ENCODE measurements around the gene FBXO28. TPM values are rescaled to one million over a fixed set of nuclear protein-coding genes. Genes with fewer than 3 reads are reported as not detected.

FBXO28 gene
- polyA plus RNA-seq, 1 donor (not counting 4 experiments of a cell fraction or from before 2014, with no cell fraction given): 36.5 TPM

GRCh38 chr1:224141693-224142092 lies 27.8 kb downstream of the FBXO28 start:
- Histone ChIP-seq H3K4me3 (ENCODE audit: control insufficient read depth in 2 of 3, extremely low read depth in 1 of 3, insufficient read depth in 2 of 3, low read depth in 1 of 3, low read length in 3 of 3) (no peak overlapping the region), H3K9me1 (ENCODE audit: control insufficient read depth, extremely low read depth, insufficient read depth, low read length) (no peaks in the 10 kb centered on the region), H3K27me3 (ENCODE audit: control insufficient read depth, extremely low read depth, insufficient read depth, low read length) (no peaks in the 10 kb centered on the region), H3K4me1 (ENCODE audit: control insufficient read depth, extremely low read depth, insufficient read depth, low read length) (no peaks in the 10 kb centered on the region), H3K4me2 (ENCODE audit: control insufficient read depth, extremely low read depth, insufficient read depth, low read depth, low read length) (no peak overlapping the region), H3K36me3 (ENCODE audit: control insufficient read depth in 2 of 2, extremely low read depth in 1 of 2, insufficient read depth in 2 of 2, low read length in 2 of 2) (peaks cover 5 to 6% of the 10 kb centered on the region in 2 experiments), H3K27ac (ENCODE audit: control insufficient read depth, insufficient read depth, low read length) (no peak overlapping the region), H4K20me1 (ENCODE audit: control insufficient read depth, extremely low read depth, insufficient read depth, low read length) (no peaks in the 10 kb centered on the region), H3K79me2 (ENCODE audit: control insufficient read depth, insufficient read depth, low read length) (no peaks in the 10 kb centered on the region), H2AFZ (ENCODE audit: control insufficient read depth, low read length) (no peak overlapping the region), H3K9ac (ENCODE audit: control insufficient read depth, extremely low read depth, insufficient read depth, low read length) (no peak overlapping the region), H3K9me3 (ENCODE audit: control insufficient read depth, low read depth, low read length) (no peaks in the 10 kb centered on the region)
- TF ChIP-seq CTCF (optimal IDR thresholded peaks at IDR 0.05 in 1 of 3, IDR thresholded peaks at IDR 0.05 in 1 of 3, conservative IDR thresholded peaks at IDR 0.05 in 1 of 3; ENCODE audit: extremely low read depth in 1 of 3, insufficient read depth in 2 of 3, low read length in 3 of 3) (no peak), EZH2 (IDR thresholded peaks at IDR 0.05; ENCODE audit: low read length) (no peak)
- dilution Hi-C loops (cut with MboI; ENCODE audit: extremely low pct_ligation_motif_present, low sequenced_read_pairs): no loop called here
- DNase-seq (ENCODE audit: low read depth, low spot score) (no peak), FAIRE-seq (no peak)

- no peaks in the 10 kb centered on the region for H4K20me1 ChIP-seq (ENCODE audit: control insufficient read depth, extremely low read depth, insufficient read depth, low read length)
- no peaks in the 10 kb centered on the region for H3K79me2 ChIP-seq (ENCODE audit: control insufficient read depth, insufficient read depth, low read length)
- no peak overlapping the region for H3K27ac ChIP-seq (ENCODE audit: control insufficient read depth, insufficient read depth, low read length)
- DNase-seq (ENCODE audit: low read depth, low spot score): no peak
- H2AFZ ChIP-seq (ENCODE audit: control insufficient read depth, low read length): no peak overlapping the region
- TF ChIP-seq EZH2 (IDR thresholded peaks at IDR 0.05; ENCODE audit: low read length): no peak
- TF ChIP-seq CTCF (optimal IDR thresholded peaks at IDR 0.05 in 1 of 3, IDR thresholded peaks at IDR 0.05 in 1 of 3, conservative IDR thresholded peaks at IDR 0.05 in 1 of 3; ENCODE audit: extremely low read depth in 1 of 3, insufficient read depth in 2 of 3, low read length in 3 of 3): no peak
- no peak overlapping the region for H3K9ac ChIP-seq (ENCODE audit: control insufficient read depth, extremely low read depth, insufficient read depth, low read length)
- dilution Hi-C loops (cut with MboI; ENCODE audit: extremely low pct_ligation_motif_present, low sequenced_read_pairs): no loop called here
- no peaks in the 10 kb centered on the region for H3K9me1 ChIP-seq (ENCODE audit: control insufficient read depth, extremely low read depth, insufficient read depth, low read length)
- no peaks in the 10 kb centered on the region for H3K27me3 ChIP-seq (ENCODE audit: control insufficient read depth, extremely low read depth, insufficient read depth, low read length)
- FAIRE-seq: no peak
- H3K36me3 ChIP-seq (ENCODE audit: control insufficient read depth in 2 of 2, extremely low read depth in 1 of 2, insufficient read depth in 2 of 2, low read length in 2 of 2): peaks cover 1 to 4% of the 10 kb centered on the region in 2 experiments
- H3K9me3 ChIP-seq (ENCODE audit: control insufficient read depth, low read depth, low read length): no peaks in the 10 kb centered on the region
- no peak overlapping the region for H3K4me2 ChIP-seq (ENCODE audit: control insufficient read depth, extremely low read depth, insufficient read depth, low read depth, low read length)
- no peak overlapping the region for H3K4me3 ChIP-seq (ENCODE audit: control insufficient read depth in 2 of 3, extremely low read depth in 1 of 3, insufficient read depth in 2 of 3, low read depth in 1 of 3, low read length in 3 of 3)
- H3K4me1 ChIP-seq (ENCODE audit: control insufficient read depth, extremely low read depth, insufficient read depth, low read length): peaks cover 4% of the 10 kb centered on the region
Measured at GRCh38 chr1:224149709-224150108, 35.8 kb downstream of the FBXO28 start.

Data from keratinocyte (primary cell).